Body of pancreas (tissue), 4 donors: ENCODE measurements around the gene TMEM135.

Experiments used
- CTCF ChIP-seq, 7 experiments: fragments of 450-650 bp in 4 of 7; fragments of 200-600 bp in 3 of 7; sonication (generic) in 3 of 7; IDR thresholded peaks; one replicate each; pipeline ENCODE4 v1.5.1; 2016 to 2019; ENCODE audit warnings: antibody characterized with exemption in 7 of 7
- POLR2A ChIP-seq, 3 donors: fragments of 450-650 bp; IDR thresholded peaks; one replicate each; pipeline ENCODE4 v1.6.1; 2016; ENCODE audit warnings: antibody characterized with exemption in 3 of 3, mild to moderate bottlenecking in 2 of 3

- TF ChIP-seq POLR2A (IDR thresholded peaks at IDR 0.05) (no peak), CTCF (IDR thresholded peaks at IDR 0.05) (no peak)
Measured at GRCh38 chr11:87137711-87138110, 100.0 kb downstream of the TMEM135 start.
